GM12878 (cell line): ENCODE data around the gene ARHGAP1. TPM values are rescaled to one million over a fixed set of nuclear protein-coding genes. Genes with fewer than 3 reads are reported as not detected.

Source experiments
- ATAC-seq: fragments of 200-7000 bp; cut with Tn5 transposase; 3 replicates; pipeline ENCODE4 v1.9.1; 2020; ENCODE audit warnings: mild to moderate bottlenecking, moderate library complexity
- BruUV-seq: library from RNA; stranded (reverse); fragments of 400-500 nt; replicated peaks from 2 replicates; lab custom pipeline; 2021; lab: Mats Ljungman, UMichigan
- CTCF ChIA-PET: fragments of 300-600 bp; sonication (Branson Sonifier 250); formaldehyde crosslinking; extraction: SDS; loops from one replicate; lab custom pipeline; 2021; ENCODE audit warnings: inconsistent platforms; lab: Yijun Ruan, JAX
- POLR2A ChIA-PET: fragments of 350-600 bp; formaldehyde crosslinking; extraction: SDS; loops from one replicate; lab custom pipeline; 2021; ENCODE audit warnings: inconsistent platforms; lab: Charles Lee
- RAD21 ChIA-PET: fragments of 300-600 bp; sonication (Branson Sonifier 250); formaldehyde crosslinking; loops from one replicate; lab custom pipeline; 2023; ENCODE audit warnings: antibody characterized with exemption; ENCODE audit not compliant: unreplicated experiment; lab: Charles Lee
- SMC1A ChIA-PET: fragments of 300-600 bp; sonication (Branson Sonifier 250); formaldehyde crosslinking; loops from one replicate; lab custom pipeline; 2023; ENCODE audit not compliant: unreplicated experiment, uncharacterized antibody; lab: Charles Lee
- DNase-seq: peaks from one replicate; pipeline ENCODE4 v3.0.0-alpha.2; 2011; ENCODE audit warnings: low read depth, low spot score
- FAIRE-seq: peaks from 3 replicates; lab custom pipeline; 2011; peaks lifted over from hg19 to GRCh38; lab: Jason Lieb, UNC
- H2AFZ ChIP-seq: 2 replicates; pipeline ENCODE4 v1.6.0; 2011; ENCODE audit warnings: low read depth, low read length, control low read depth; ENCODE audit not compliant: control insufficient read depth
- H3K27ac ChIP-seq: 2 replicates; pipeline ENCODE4 v1.5.1; 2011; ENCODE audit warnings: control low read depth; ENCODE audit not compliant: control insufficient read depth, insufficient read depth
- H3K27me3 ChIP-seq, 2 experiments: replicated peaks in 1 of 2; 2 replicates each; pipeline versions ENCODE4 v1.6.0 to v1.6.1; 2011; ENCODE audit warnings: low read length in 1 of 2; ENCODE audit not compliant: control insufficient read depth in 2 of 2, insufficient read depth in 2 of 2
- H3K36me3 ChIP-seq, 2 experiments: 2 replicates each; pipeline ENCODE4 v1.5.1; 2011; ENCODE audit warnings: low read length in 1 of 2; ENCODE audit not compliant: control insufficient read depth in 2 of 2, insufficient read depth in 2 of 2
- H3K4me1 ChIP-seq: 2 replicates; pipeline ENCODE4 v1.6.1; 2011; ENCODE audit warnings: mild to moderate bottlenecking, low read length, moderate library complexity, mixed read lengths; ENCODE audit not compliant: control insufficient read depth, insufficient read depth
- H3K4me2 ChIP-seq: 2 replicates; pipeline ENCODE4 v1.6.0; 2011; ENCODE audit warnings: control low read depth; ENCODE audit not compliant: control insufficient read depth, insufficient read depth
- H3K4me3 ChIP-seq: fragments of 200-600 bp; sonication (generic); 2 replicates; pipeline ENCODE4 v1.5.1; 2016
- H3K79me2 ChIP-seq: 2 replicates; pipeline ENCODE4 v1.6.0; 2011; ENCODE audit warnings: low read length; ENCODE audit not compliant: control insufficient read depth, insufficient read depth
- H3K9ac ChIP-seq: 2 replicates; pipeline ENCODE4 v1.8.0; 2011; ENCODE audit warnings: low read length, control low read depth, mixed read lengths; ENCODE audit not compliant: control insufficient read depth, insufficient read depth
- H3K9me3 ChIP-seq: replicated peaks from 3 replicates; pipeline ENCODE4 v1.5.1; 2011; ENCODE audit warnings: mild to moderate bottlenecking, low read length; ENCODE audit not compliant: control insufficient read depth, insufficient read depth
- H4K20me1 ChIP-seq: 2 replicates; pipeline ENCODE4 v1.6.0; 2011; ENCODE audit not compliant: control insufficient read depth, insufficient read depth
- CREM ChIP-seq: IDR thresholded peaks from 2 replicates; pipeline ENCODE4 v1.6.1; 2014; ENCODE audit warnings: antibody characterized with exemption, low read depth
- ZNF217 ChIP-seq: fragments of 450-650 bp; IDR thresholded peaks from 2 replicates; pipeline ENCODE4 v1.6.1; 2017; ENCODE audit warnings: antibody characterized with exemption, mild to moderate bottlenecking
- ZNF24 ChIP-seq: fragments of 450-650 bp; IDR thresholded peaks from 2 replicates; pipeline ENCODE4 v1.6.1; 2017; ENCODE audit warnings: antibody characterized with exemption, mild to moderate bottlenecking
- WGBS: methylation state at CpG from one replicate; pipeline ENCODE4 v1.1.6; 2016; ENCODE audit warnings: low lambda C conversion rate; ENCODE audit not compliant: insufficient replicate concordance, insufficient coverage; ENCODE audit errors: missing lambda C conversion rate; 5-methylcytosine and 5-hydroxymethylcytosine counted together
- in situ Hi-C: fragments of 300-500 bp; cut with MboI; formaldehyde crosslinking; loops from 9 replicates; pipeline ENCODE4 v1.14.3; 2018; ENCODE audit warnings: mixed read lengths
- intact Hi-C: fragments of 100-400 bp; cut with micrococcal nuclease; formaldehyde crosslinking; loops from one replicate; pipeline ENCODE4 v1.14.2; 2022; ENCODE audit not compliant: unreplicated experiment
- polyA plus RNA-seq, 11 experiments: library from polyadenylated mRNA; depleted of rRNA in 4 of 11; unstranded in 6 of 11; stranded (reverse) in 5 of 11; fragments of >200 nt; fragmentation: Nextera tagmentation in 4 of 11; fragmentation: Illumina TruSeq in 1 of 11; extraction: Ambion mirVana in 4 of 11; extraction: Trizol in 1 of 11; gene quantifications; 1 replicate in 1 of 11; 2 replicates in 10 of 11; pipeline versions ENCODE4 v1.2.1 to v1.2.3, GENCODE V29; 2011 to 2016; ENCODE audit warnings: inconsistent platforms in 2 of 11, missing spikeins in 2 of 11, low read depth in 1 of 11
- total RNA-seq, 4 experiments: library from RNA; depleted of rRNA in 3 of 4; stranded (reverse); fragments of >200 nt in 3 of 4; fragmentation: Illumina TruSeq in 1 of 4; extraction: Trizol in 1 of 4; gene quantifications; 2 replicates each; pipeline versions ENCODE4 v1.2.1 to v1.2.3, GENCODE V29; 2013 to 2021
- TF ChIP-seq, protein P1 (sequence below): fragments of 450-650 bp; IDR thresholded peaks from 2 replicates; pipeline ENCODE4 v1.6.1; 2017; ENCODE audit warnings: borderline replicate concordance
- TF ChIP-seq, protein P2 (sequence below): fragments of 150-350 bp; IDR thresholded peaks from 2 replicates; pipeline ENCODE4 v1.6.1; 2016; ENCODE audit warnings: low read depth, low read length
- TF ChIP-seq, protein P3 (sequence below): IDR thresholded peaks from 2 replicates; pipeline ENCODE4 v1.6.1; 2012; ENCODE audit warnings: low read length, inconsistent platforms
- TF ChIP-seq, protein P4 (sequence below): fragments of 450-650 bp; conservative IDR thresholded peaks from 2 replicates; pipeline ENCODE4 v1.6.1; 2017; ENCODE audit warnings: mild to moderate bottlenecking, moderate library complexity

ARHGAP1 gene
- total and polyA plus RNA-seq, 10 of the 15 experiments (the other 5 are each of a cell fraction or from before 2014, with no cell fraction given) = 4.3 to 45.5 (median 23.2) TPM

DNA sequence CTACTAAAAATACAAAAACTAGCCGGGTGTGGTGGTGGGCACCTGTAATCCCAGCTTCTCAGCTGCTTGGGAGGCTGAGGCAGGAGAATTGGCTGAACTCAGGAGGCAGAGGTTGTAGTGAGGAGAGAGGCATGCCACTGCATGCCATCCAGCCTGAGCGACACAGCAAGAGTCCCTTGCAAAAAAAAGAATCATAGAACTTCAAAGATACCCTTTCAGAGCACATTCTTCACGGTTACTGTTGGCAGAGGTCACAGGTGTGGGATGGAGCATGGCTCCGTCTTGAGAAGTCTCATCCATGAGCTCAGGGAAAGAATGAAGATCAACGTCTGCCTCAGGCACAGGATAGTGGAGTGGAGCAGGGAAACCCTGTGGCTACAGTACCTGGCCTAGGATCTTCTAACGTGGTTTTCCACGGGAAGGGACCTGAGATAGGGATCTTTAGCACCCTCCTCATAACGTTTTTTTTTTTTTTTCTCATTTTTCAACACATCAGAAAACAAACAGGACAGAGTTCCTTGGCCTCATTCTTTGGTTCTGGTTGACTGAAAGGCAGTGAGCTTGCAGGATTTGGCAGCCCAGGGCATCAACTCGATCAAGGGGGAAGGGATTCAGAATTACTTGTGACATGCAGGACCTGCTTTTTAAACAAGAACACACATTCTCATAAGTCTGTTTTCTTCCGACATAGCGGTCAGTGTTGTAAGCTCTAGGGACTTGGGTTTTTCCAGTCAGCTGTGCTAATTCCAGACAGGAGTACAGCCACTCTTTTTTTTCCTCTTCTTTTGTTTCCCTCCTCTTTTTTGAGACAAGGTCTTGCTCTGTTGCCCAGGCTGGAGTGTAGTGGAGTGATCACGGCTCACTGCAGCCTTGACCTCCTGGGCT, 41.4 kb upstream of the ARHGAP1 start:
- no peaks in the 10 kb centered on the region for H3K4me1 ChIP-seq
- no peak overlapping the region for H2AFZ ChIP-seq
- no peaks in the 10 kb centered on the region for H4K20me1 ChIP-seq
- TF ChIP-seq ZNF217 (no peak), CREM (no peak), ZNF24 (no peak)
- TF ChIP-seq, protein P1, sequence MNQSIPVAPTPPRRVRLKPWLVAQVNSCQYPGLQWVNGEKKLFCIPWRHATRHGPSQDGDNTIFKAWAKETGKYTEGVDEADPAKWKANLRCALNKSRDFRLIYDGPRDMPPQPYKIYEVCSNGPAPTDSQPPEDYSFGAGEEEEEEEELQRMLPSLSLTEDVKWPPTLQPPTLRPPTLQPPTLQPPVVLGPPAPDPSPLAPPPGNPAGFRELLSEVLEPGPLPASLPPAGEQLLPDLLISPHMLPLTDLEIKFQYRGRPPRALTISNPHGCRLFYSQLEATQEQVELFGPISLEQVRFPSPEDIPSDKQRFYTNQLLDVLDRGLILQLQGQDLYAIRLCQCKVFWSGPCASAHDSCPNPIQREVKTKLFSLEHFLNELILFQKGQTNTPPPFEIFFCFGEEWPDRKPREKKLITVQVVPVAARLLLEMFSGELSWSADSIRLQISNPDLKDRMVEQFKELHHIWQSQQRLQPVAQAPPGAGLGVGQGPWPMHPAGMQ = no peak
- TF ChIP-seq, protein P2, sequence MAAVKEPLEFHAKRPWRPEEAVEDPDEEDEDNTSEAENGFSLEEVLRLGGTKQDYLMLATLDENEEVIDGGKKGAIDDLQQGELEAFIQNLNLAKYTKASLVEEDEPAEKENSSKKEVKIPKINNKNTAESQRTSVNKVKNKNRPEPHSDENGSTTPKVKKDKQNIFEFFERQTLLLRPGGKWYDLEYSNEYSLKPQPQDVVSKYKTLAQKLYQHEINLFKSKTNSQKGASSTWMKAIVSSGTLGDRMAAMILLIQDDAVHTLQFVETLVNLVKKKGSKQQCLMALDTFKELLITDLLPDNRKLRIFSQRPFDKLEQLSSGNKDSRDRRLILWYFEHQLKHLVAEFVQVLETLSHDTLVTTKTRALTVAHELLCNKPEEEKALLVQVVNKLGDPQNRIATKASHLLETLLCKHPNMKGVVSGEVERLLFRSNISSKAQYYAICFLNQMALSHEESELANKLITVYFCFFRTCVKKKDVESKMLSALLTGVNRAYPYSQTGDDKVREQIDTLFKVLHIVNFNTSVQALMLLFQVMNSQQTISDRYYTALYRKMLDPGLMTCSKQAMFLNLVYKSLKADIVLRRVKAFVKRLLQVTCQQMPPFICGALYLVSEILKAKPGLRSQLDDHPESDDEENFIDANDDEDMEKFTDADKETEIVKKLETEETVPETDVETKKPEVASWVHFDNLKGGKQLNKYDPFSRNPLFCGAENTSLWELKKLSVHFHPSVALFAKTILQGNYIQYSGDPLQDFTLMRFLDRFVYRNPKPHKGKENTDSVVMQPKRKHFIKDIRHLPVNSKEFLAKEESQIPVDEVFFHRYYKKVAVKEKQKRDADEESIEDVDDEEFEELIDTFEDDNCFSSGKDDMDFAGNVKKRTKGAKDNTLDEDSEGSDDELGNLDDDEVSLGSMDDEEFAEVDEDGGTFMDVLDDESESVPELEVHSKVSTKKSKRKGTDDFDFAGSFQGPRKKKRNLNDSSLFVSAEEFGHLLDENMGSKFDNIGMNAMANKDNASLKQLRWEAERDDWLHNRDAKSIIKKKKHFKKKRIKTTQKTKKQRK = no peak
- TF ChIP-seq, protein P3, sequence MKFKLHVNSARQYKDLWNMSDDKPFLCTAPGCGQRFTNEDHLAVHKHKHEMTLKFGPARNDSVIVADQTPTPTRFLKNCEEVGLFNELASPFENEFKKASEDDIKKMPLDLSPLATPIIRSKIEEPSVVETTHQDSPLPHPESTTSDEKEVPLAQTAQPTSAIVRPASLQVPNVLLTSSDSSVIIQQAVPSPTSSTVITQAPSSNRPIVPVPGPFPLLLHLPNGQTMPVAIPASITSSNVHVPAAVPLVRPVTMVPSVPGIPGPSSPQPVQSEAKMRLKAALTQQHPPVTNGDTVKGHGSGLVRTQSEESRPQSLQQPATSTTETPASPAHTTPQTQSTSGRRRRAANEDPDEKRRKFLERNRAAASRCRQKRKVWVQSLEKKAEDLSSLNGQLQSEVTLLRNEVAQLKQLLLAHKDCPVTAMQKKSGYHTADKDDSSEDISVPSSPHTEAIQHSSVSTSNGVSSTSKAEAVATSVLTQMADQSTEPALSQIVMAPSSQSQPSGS = no peak
- TF ChIP-seq, protein P4, sequence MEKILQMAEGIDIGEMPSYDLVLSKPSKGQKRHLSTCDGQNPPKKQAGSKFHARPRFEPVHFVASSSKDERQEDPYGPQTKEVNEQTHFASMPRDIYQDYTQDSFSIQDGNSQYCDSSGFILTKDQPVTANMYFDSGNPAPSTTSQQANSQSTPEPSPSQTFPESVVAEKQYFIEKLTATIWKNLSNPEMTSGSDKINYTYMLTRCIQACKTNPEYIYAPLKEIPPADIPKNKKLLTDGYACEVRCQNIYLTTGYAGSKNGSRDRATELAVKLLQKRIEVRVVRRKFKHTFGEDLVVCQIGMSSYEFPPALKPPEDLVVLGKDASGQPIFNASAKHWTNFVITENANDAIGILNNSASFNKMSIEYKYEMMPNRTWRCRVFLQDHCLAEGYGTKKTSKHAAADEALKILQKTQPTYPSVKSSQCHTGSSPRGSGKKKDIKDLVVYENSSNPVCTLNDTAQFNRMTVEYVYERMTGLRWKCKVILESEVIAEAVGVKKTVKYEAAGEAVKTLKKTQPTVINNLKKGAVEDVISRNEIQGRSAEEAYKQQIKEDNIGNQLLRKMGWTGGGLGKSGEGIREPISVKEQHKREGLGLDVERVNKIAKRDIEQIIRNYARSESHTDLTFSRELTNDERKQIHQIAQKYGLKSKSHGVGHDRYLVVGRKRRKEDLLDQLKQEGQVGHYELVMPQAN = no peak
- TF ChIP-seq, all 136 proteins: peak for 0
- no peak overlapping the region for H3K4me2 ChIP-seq
- RAD21 ChIA-PET = no interaction called here
- no peaks in the 10 kb centered on the region for H3K79me2 ChIP-seq
- no peak for ATAC-seq
- CTCF ChIA-PET = no interaction called here
- BruUV-seq = no TSS peak
- no peaks in the 10 kb centered on the region for H3K9me3 ChIP-seq
- no peak for DNase-seq
- H3K27me3 ChIP-seq = no peaks in the 10 kb centered on the region
- H3K9ac ChIP-seq = no peak overlapping the region
- 80% methylated on average over 12 of the region's 12 CpGs for WGBS
- H3K36me3 ChIP-seq = peaks cover 15 to 34% of the 10 kb centered on the region in 2 experiments; a peak in 3 of 4 replicates
- no peak overlapping the region for H3K27ac ChIP-seq
- no peak overlapping the region for H3K4me3 ChIP-seq
- SMC1A ChIA-PET = no interaction called here
- POLR2A ChIA-PET = interaction anchor here (0.7 kb wide), 1 partner anchor 877 kb away, joined by 3 read pairs; no protein-coding TSS in a partner anchor
- intact Hi-C loops (no loop called here), in situ Hi-C loops (no loop called here)
- FAIRE-seq = no peak
